ENCODE measurements around the gene MAP1LC3B2.

MAP1LC3B2 gene

DNA sequence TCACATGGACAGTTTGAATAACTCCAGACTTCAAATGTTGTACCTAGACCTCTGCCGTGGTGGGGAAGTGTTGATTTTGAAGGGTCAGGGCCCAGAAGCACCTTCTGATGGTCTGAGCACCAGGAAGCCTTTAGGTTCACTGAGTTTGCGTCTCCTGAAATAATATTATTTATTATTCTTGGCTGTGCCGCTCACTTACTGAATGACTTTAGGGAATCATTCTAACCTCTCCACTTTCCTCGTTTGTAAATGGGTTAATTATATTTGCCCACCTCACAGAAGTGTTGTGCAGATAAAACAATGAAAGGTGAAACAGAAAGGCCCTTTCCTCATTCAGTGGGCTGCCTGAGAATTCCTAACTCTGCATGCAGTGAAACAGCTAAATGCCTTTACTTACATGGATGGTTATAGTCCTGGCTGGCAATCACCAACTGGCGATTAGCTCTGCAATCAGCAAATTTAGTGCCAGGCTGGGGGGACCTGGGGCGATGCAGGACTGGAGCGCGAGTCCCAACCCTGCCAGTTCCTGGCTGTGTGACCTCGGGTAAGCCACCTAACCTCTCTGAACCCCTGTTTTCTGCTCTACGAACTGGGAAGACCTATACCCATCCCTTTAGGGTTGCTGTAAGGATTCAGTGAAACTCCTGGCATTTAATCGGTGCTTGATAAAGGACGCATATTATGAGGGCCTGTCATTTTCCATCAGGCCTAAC lies 57.5 kb downstream of the MAP1LC3B2 start:
- no peak for DNase-seq

DNA sequence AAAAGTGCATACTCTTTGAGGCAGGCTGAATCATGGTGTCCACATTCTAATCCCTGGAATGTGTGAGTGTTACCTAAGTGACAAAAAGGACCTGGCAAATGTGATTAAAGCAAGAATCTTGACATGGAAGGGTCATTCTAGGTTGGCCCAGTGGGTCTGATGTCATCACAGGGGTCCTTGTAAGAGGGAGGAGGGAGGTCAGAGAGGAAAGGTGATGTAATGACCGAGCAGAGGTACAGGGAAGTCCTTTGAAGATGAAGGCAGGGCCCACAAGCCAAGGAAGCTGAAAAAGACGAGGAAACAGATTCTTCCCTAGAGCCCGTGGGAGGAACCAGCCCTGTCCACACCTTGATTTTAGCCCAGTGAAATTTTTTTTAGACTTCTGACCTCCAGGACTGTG lies 60.1 kb downstream of the MAP1LC3B2 start:
- no peak for DNase-seq

DNA sequence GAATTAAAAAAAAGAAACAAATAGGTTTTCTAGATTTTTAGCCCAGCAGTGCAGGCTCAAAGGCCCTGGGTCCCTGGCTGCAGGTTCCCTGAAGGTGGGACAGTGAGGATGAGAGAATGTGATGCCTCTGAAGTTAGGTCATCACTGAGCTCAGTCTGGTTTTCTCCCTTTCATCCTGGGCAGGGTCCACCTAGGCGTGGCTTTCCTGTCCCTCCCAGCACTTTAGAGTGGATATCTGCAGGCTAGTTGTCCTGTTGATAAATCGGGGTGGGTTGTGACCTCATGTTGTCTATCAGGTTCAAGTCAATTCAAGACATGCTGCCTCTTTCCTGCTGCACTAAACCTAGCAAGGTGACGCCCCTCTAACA lies 60.9 kb downstream of the MAP1LC3B2 start:
- no peak for DNase-seq

DNA sequence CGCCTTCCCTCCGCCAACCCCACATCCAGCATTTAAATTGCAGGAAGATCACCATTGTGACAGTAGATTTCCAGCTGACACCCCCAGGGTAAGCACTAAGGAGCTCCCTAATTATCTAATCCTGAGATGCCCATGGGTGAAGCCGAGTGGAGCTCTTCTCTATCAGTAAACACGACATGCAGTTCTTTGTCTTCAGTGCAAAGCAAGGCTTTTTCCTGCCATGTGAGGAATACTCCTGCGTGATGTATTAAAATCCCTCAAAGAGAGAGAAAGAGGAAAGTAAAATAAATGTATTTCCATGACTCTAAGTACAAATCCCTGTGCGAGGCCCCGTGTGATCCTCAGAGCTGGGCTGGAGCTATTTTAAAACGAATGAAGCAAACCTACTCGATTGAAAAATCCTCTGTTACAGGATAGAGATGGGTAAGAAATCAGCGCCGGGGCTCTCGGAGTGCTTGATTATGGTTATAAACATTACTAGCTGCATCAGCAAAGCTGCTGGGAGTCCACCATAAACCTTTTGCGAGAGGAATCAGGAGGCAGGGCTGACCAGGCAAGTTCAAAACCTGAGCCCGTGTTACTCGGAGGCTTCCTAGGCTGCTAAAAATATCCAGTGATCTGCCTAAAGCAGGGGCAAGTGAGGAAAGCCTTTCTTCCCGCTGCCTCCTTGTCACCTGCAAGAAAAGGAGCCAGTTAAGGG lies 61.5 kb downstream of the MAP1LC3B2 start:
- no peak for DNase-seq

DNA sequence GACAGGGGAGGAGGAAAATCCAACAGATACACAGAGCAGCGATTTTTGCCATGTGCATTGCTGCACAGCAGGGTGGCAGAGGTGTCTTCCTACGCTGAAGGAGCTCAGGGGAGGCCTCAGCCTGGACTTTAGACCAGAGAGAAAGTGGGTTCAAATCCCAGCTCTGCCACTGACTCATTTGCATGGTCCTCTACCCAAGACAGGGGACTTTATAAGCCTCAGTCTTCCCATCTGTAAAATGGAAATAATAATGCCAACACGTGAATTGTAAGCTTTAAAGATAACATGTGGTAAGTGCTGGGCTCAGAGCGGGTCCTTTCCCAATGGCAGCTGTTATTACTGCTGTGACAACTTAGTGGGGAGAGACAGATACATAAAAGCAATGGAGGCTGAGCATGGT lies 62.0 kb downstream of the MAP1LC3B2 start:
- DNase-seq: no peak

DNA sequence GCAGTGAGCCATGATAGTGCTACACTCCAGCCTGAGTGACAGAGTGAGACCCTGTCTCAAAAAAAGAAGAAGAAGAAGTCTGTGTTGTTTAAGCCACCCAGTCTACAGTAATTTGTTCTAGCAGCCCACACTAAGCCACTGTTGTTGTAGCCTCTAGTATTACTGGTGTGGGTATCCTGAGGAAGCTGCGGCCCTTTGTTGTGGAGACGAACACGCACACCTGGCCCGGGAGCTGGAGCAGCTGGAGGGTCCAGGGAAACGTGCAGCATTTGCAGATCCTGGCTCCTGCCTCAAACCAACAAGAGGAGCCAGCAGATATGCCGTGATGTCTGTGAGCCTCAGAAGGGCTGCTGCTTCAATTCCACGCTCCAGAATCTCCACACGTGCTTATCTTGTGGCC lies 65.3 kb downstream of the MAP1LC3B2 start:
- DNase-seq: no peak

DNA sequence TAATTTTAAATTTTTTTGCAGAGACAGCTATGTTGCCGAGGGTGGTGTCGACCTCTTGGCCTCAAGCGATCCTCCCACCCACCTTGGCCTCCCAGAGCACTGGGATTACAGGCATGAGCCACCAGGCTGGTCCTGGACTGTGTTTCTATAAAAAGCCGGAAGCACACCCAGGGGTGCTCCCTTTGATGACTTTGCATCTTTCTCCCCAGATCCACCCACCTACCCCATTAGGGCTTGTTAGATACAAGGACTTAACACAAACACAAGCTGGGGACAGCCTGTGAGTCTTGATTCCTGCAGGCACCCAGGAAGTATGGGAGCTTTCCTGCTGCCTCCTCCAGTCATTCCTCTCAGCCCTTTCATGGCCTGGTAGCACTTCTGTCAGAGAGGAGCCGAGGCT lies 67.0 kb downstream of the MAP1LC3B2 start:
- DNase-seq: no peak

Measured in left hindlimb (tissue), 1 donor.